PFSK-1 (cell line): ENCODE data around the gene OSR1.

Experiments
- FOXP2 ChIP-seq: optimal IDR thresholded peaks from 2 replicates; pipeline ENCODE3; 2011; ENCODE audit warnings: borderline replicate concordance, control low read depth, inconsistent platforms; ENCODE audit not compliant: insufficient read depth; ENCODE audit errors: extremely low read length, extremely low read depth
- POLR2AphosphoS5 ChIP-seq: IDR thresholded peaks from 2 replicates; pipeline ENCODE4 v1.6.1; 2012; ENCODE audit warnings: low read depth, mild to moderate bottlenecking, control low read depth, low read length, moderate library complexity
- REST ChIP-seq, 2 experiments: IDR thresholded peaks; 2 replicates each; pipeline versions ENCODE4 v1.6.1 to v1.8.0; 2011 to 2012; ENCODE audit warnings: low read depth in 2 of 2, low read length in 2 of 2, control low read depth in 1 of 2, inconsistent platforms in 1 of 2, mild to moderate bottlenecking in 1 of 2, moderate library complexity in 1 of 2; ENCODE audit not compliant: insufficient read depth in 1 of 2
- TAF1 ChIP-seq: IDR thresholded peaks from 2 replicates; pipeline ENCODE4 v1.6.1; 2012; ENCODE audit warnings: low read length, control low read depth, borderline replicate concordance; ENCODE audit not compliant: insufficient read depth

- no peak for TF ChIP-seq POLR2AphosphoS5
- no peak for TF ChIP-seq REST (IDR thresholded peaks at IDR 0.05; ENCODE audit: insufficient read depth in 1 of 2, low read depth in 2 of 2, low read length in 2 of 2)
- no peak for TF ChIP-seq TAF1
- no peak for TF ChIP-seq FOXP2
Observed at GRCh38 chr2:19327496-19327895, 30.9 kb downstream of the OSR1 start.
